GM12878 (cell line): ENCODE measurements around the gene METTL23. TPM values are rescaled to one million over a fixed set of nuclear protein-coding genes. Genes with fewer than 3 reads are reported as not detected.

Experiments
- ATAC-seq: fragments of 200-7000 bp; cut with Tn5 transposase; 3 replicates; pipeline ENCODE4 v1.9.1; 2020; ENCODE audit warnings: mild to moderate bottlenecking, moderate library complexity
- BruUV-seq: library from RNA; stranded (reverse); fragments of 400-500 nt; replicated peaks from 2 replicates; lab custom pipeline; 2021; lab: Mats Ljungman, UMichigan
- CTCF ChIA-PET: fragments of 300-600 bp; sonication (Branson Sonifier 250); formaldehyde crosslinking; extraction: SDS; loops from one replicate; lab custom pipeline; 2021; ENCODE audit warnings: inconsistent platforms; lab: Yijun Ruan, JAX
- POLR2A ChIA-PET: fragments of 350-600 bp; formaldehyde crosslinking; extraction: SDS; loops from one replicate; lab custom pipeline; 2021; ENCODE audit warnings: inconsistent platforms; lab: Charles Lee
- RAD21 ChIA-PET: fragments of 300-600 bp; sonication (Branson Sonifier 250); formaldehyde crosslinking; loops from one replicate; lab custom pipeline; 2023; ENCODE audit warnings: antibody characterized with exemption; ENCODE audit not compliant: unreplicated experiment; lab: Charles Lee
- SMC1A ChIA-PET: fragments of 300-600 bp; sonication (Branson Sonifier 250); formaldehyde crosslinking; loops from one replicate; lab custom pipeline; 2023; ENCODE audit not compliant: unreplicated experiment, uncharacterized antibody; lab: Charles Lee
- DNase-seq: peaks from one replicate; pipeline ENCODE4 v3.0.0-alpha.2; 2011; ENCODE audit warnings: low read depth, low spot score
- FAIRE-seq: peaks from 3 replicates; lab custom pipeline; 2011; peaks lifted over from hg19 to GRCh38; lab: Jason Lieb, UNC
- H2AFZ ChIP-seq: 2 replicates; pipeline ENCODE4 v1.6.0; 2011; ENCODE audit warnings: low read depth, low read length, control low read depth; ENCODE audit not compliant: control insufficient read depth
- H3K27ac ChIP-seq: 2 replicates; pipeline ENCODE4 v1.5.1; 2011; ENCODE audit warnings: control low read depth; ENCODE audit not compliant: control insufficient read depth, insufficient read depth
- H3K27me3 ChIP-seq, 2 experiments: replicated peaks in 1 of 2; 2 replicates each; pipeline versions ENCODE4 v1.6.0 to v1.6.1; 2011; ENCODE audit warnings: low read length in 1 of 2; ENCODE audit not compliant: control insufficient read depth in 2 of 2, insufficient read depth in 2 of 2
- H3K36me3 ChIP-seq, 2 experiments: 2 replicates each; pipeline ENCODE4 v1.5.1; 2011; ENCODE audit warnings: low read length in 1 of 2; ENCODE audit not compliant: control insufficient read depth in 2 of 2, insufficient read depth in 2 of 2
- H3K4me1 ChIP-seq: 2 replicates; pipeline ENCODE4 v1.6.1; 2011; ENCODE audit warnings: mild to moderate bottlenecking, low read length, moderate library complexity, mixed read lengths; ENCODE audit not compliant: control insufficient read depth, insufficient read depth
- H3K4me2 ChIP-seq: 2 replicates; pipeline ENCODE4 v1.6.0; 2011; ENCODE audit warnings: control low read depth; ENCODE audit not compliant: control insufficient read depth, insufficient read depth
- H3K4me3 ChIP-seq: fragments of 200-600 bp; sonication (generic); 2 replicates; pipeline ENCODE4 v1.5.1; 2016
- H3K79me2 ChIP-seq: 2 replicates; pipeline ENCODE4 v1.6.0; 2011; ENCODE audit warnings: low read length; ENCODE audit not compliant: control insufficient read depth, insufficient read depth
- H3K9ac ChIP-seq: 2 replicates; pipeline ENCODE4 v1.8.0; 2011; ENCODE audit warnings: low read length, control low read depth, mixed read lengths; ENCODE audit not compliant: control insufficient read depth, insufficient read depth
- H3K9me3 ChIP-seq: replicated peaks from 3 replicates; pipeline ENCODE4 v1.5.1; 2011; ENCODE audit warnings: mild to moderate bottlenecking, low read length; ENCODE audit not compliant: control insufficient read depth, insufficient read depth
- H4K20me1 ChIP-seq: 2 replicates; pipeline ENCODE4 v1.6.0; 2011; ENCODE audit not compliant: control insufficient read depth, insufficient read depth
- BCL3 ChIP-seq: IDR thresholded peaks from 2 replicates; pipeline ENCODE4 v1.6.1; 2011; ENCODE audit warnings: borderline replicate concordance, low read depth, mild to moderate bottlenecking, moderate library complexity, low read length; ENCODE audit not compliant: insufficient read depth, poor library complexity, severe bottlenecking
- E2F4 ChIP-seq: IDR thresholded peaks from 2 replicates; pipeline ENCODE4 v1.6.1; 2012; ENCODE audit warnings: low read depth, low read length, improper control_type of control experiment
- EP300 ChIP-seq, 2 experiments: fragments of 150-350 bp in 1 of 2; IDR thresholded peaks; 2 replicates each; pipeline ENCODE4 v1.6.1; 2011 to 2012; ENCODE audit warnings: low read depth in 2 of 2, low read length in 2 of 2, borderline replicate concordance in 1 of 2, improper control_type of control experiment in 1 of 2, inconsistent platforms in 1 of 2; ENCODE audit not compliant: control insufficient read depth in 1 of 2
- HDGF ChIP-seq: fragments of 450-650 bp; IDR thresholded peaks from 2 replicates; pipeline ENCODE4 v1.6.1; 2016; ENCODE audit warnings: antibody characterized with exemption
- IRF3 ChIP-seq: fragments of 450-650 bp; IDR thresholded peaks from 2 replicates; pipeline ENCODE4 v1.6.1; 2014; ENCODE audit warnings: mild to moderate bottlenecking
- KAT2A ChIP-seq: conservative IDR thresholded peaks from 2 replicates; pipeline ENCODE4 v1.6.1; 2011; ENCODE audit warnings: low read depth, low read length; ENCODE audit not compliant: control insufficient read depth
- MYB ChIP-seq: fragments of 150-350 bp; IDR thresholded peaks from 2 replicates; pipeline ENCODE4 v1.6.1; 2014; ENCODE audit warnings: mild to moderate bottlenecking, low read depth, low read length, borderline replicate concordance
- MYC ChIP-seq: IDR thresholded peaks from 2 replicates; pipeline ENCODE4 v1.6.1; 2011; ENCODE audit warnings: mild to moderate bottlenecking, low read length, moderate library complexity, inconsistent platforms; ENCODE audit not compliant: insufficient read depth, insufficient replicate concordance, insufficient read length, severe bottlenecking
- NRF1 ChIP-seq: conservative IDR thresholded peaks from 2 replicates; pipeline ENCODE4 v1.6.1; 2011; ENCODE audit warnings: mild to moderate bottlenecking, low read depth, low read length, improper control_type of control experiment
- POLR2AphosphoS2 ChIP-seq: IDR thresholded peaks from 2 replicates; pipeline ENCODE4 v1.6.1; 2011; ENCODE audit warnings: low read depth, mild to moderate bottlenecking, low read length, improper control_type of control experiment, moderate library complexity
- POLR2AphosphoS5 ChIP-seq: IDR thresholded peaks from 2 replicates; pipeline ENCODE4 v1.6.1; 2011; ENCODE audit warnings: mild to moderate bottlenecking, low read length, inconsistent platforms
- RFX5 ChIP-seq: IDR thresholded peaks from 2 replicates; pipeline ENCODE4 v1.6.1; 2011; ENCODE audit warnings: low read depth, low read length, improper control_type of control experiment
- SREBF2 ChIP-seq: IDR thresholded peaks from 2 replicates; pipeline ENCODE4 v1.6.1; 2012; ENCODE audit warnings: mild to moderate bottlenecking, low read length
- YY1 ChIP-seq: IDR thresholded peaks from 2 replicates; pipeline ENCODE4 v1.6.1; 2011; ENCODE audit warnings: low read depth, mild to moderate bottlenecking, low read length
- ZBTB11 ChIP-seq: fragments of 450-650 bp; formaldehyde crosslinking; IDR thresholded peaks from 2 replicates; pipeline ENCODE4 v1.5.0; 2022; ENCODE audit warnings: mild to moderate bottlenecking, missing genetic modification characterization
- WGBS: methylation state at CpG from one replicate; pipeline ENCODE4 v1.1.6; 2016; ENCODE audit warnings: low lambda C conversion rate; ENCODE audit not compliant: insufficient replicate concordance, insufficient coverage; ENCODE audit errors: missing lambda C conversion rate; 5-methylcytosine and 5-hydroxymethylcytosine counted together
- in situ Hi-C: fragments of 300-500 bp; cut with MboI; formaldehyde crosslinking; loops from 9 replicates; pipeline ENCODE4 v1.14.3; 2018; ENCODE audit warnings: mixed read lengths
- intact Hi-C: fragments of 100-400 bp; cut with micrococcal nuclease; formaldehyde crosslinking; loops from one replicate; pipeline ENCODE4 v1.14.2; 2022; ENCODE audit not compliant: unreplicated experiment
- polyA plus RNA-seq, 11 experiments: library from polyadenylated mRNA; depleted of rRNA in 4 of 11; unstranded in 6 of 11; stranded (reverse) in 5 of 11; fragments of >200 nt; fragmentation: Nextera tagmentation in 4 of 11; fragmentation: Illumina TruSeq in 1 of 11; extraction: Ambion mirVana in 4 of 11; extraction: Trizol in 1 of 11; gene quantifications; 1 replicate in 1 of 11; 2 replicates in 10 of 11; pipeline versions ENCODE4 v1.2.1 to v1.2.3, GENCODE V29; 2011 to 2016; ENCODE audit warnings: inconsistent platforms in 2 of 11, missing spikeins in 2 of 11, low read depth in 1 of 11
- total RNA-seq, 4 experiments: library from RNA; depleted of rRNA in 3 of 4; stranded (reverse); fragments of >200 nt in 3 of 4; fragmentation: Illumina TruSeq in 1 of 4; extraction: Trizol in 1 of 4; gene quantifications; 2 replicates each; pipeline versions ENCODE4 v1.2.1 to v1.2.3, GENCODE V29; 2013 to 2021

METTL23 gene
- total and polyA plus RNA-seq, 10 of the 15 experiments (the other 5 are each of a cell fraction or from before 2014, with no cell fraction given) = 25.6 to 61.5 (median 30.9) TPM

- TF ChIP-seq BCL3 = no peak
- no peak for TF ChIP-seq MYB
Measured at GRCh38 chr17:76751416-76751993, 24.9 kb downstream of the METTL23 start (continued).

DNA sequence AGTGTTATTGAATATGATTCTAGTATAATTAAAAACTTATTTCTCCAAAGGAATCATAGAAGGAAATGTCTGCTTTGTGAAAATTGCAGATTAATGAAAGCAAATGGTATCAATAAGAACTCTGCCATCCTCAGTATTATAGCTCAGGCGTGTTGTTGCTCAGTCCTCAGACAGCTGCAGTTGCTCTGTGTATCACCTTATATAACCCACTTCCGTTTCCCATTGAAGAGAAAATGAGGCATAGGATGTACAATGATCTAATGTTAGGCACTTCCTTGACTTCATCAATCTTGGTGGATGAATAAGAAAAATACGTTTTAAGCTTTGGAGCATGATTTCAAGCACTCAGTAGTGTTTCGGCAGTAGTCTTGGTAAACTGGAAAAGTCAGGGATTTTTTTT, 25.4 kb downstream of the METTL23 start:
- intact Hi-C loops = no loop called here
- TF ChIP-seq E2F4 (no peak), POLR2AphosphoS5 (no peak), MYB (no peak), POLR2AphosphoS2 (no peak), EP300 (IDR thresholded peaks at IDR 0.05; ENCODE audit: borderline replicate concordance in 1 of 2, control insufficient read depth in 1 of 2, low read depth in 2 of 2, low read length in 2 of 2) (no peak), HDGF (no peak), SREBF2 (no peak), NRF1 (no peak), RFX5 (no peak), ZBTB11 (CRISPR knock-in tag) (no peak), IRF3 (no peak), KAT2A (no peak), MYC (no peak), YY1 (no peak)

More for the DNA sequence above, 25.4 kb downstream of the METTL23 start:
- SMC1A ChIA-PET = no interaction called here
- no peaks in the 10 kb centered on the region for H3K79me2 ChIP-seq
- H3K27me3 ChIP-seq = no peaks in the 10 kb centered on the region
- no peaks in the 10 kb centered on the region for H3K9me3 ChIP-seq
- CTCF ChIA-PET = no interaction called here
- no peak overlapping the region for H3K4me3 ChIP-seq
- H3K9ac ChIP-seq = no peak overlapping the region
- no peak overlapping the region for H3K27ac ChIP-seq
- no peak overlapping the region for H3K4me2 ChIP-seq
- no peak for DNase-seq
- in situ Hi-C loops = no loop called here
- POLR2A ChIA-PET = no interaction called here
- FAIRE-seq = no peak
- BruUV-seq = no TSS peak
- 94% methylated on average over 4 of the region's 4 CpGs for WGBS
- H4K20me1 ChIP-seq = no peaks in the 10 kb centered on the region
- no peaks in the 10 kb centered on the region; the same call in 1 of the 2 replicates for H3K4me1 ChIP-seq
- RAD21 ChIA-PET = no interaction called here
- no peak for ATAC-seq
- H3K36me3 ChIP-seq = peaks cover 0 to 10% of the 10 kb centered on the region in 2 experiments; a peak in 2 of 4 replicates
- no peak overlapping the region for H2AFZ ChIP-seq
